ENCODE data around the gene FAM76B.

Gene FAM76B

DNA sequence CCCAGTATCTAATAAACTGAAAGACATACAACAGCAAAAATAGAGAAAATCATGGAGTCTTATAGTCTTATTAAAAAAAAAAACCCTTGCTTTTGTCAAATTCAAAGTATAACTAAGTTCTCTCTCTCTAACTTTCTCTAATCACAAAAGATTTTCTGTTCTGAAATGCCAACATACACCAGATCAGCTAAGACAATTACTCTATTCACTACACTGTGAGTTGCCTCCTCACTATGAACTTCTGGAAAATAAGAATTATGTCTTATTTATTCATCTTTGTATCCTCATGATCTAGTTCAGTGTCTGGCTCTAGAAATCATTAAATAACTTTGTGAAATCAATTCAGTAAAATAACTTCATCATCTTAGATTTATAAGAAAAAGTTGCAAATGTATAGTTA, 12.7 kb downstream of the FAM76B start:
- H3K27ac Mint-ChIP-seq = peak overlapping the region; percentile 10
- H3K4me1 Mint-ChIP-seq (ENCODE audit: low read depth) = peaks cover 10% of the 10 kb centered on the region
- no peaks in the 10 kb centered on the region for H3K9me3 Mint-ChIP-seq (ENCODE audit: low read depth)
- H3K4me3 Mint-ChIP-seq = no peak overlapping the region
- peaks cover 7% of the 10 kb centered on the region for H3K36me3 Mint-ChIP-seq
- H3K27me3 Mint-ChIP-seq = no peaks in the 10 kb centered on the region

GRCh38 chr11:95768521-95768920, 21.1 kb downstream of the FAM76B start:
- H3K4me3 Mint-ChIP-seq = no peak overlapping the region
- no peaks in the 10 kb centered on the region for H3K36me3 Mint-ChIP-seq
- peaks cover 2% of the 10 kb centered on the region for H3K4me1 Mint-ChIP-seq (ENCODE audit: low read depth)
- no peaks in the 10 kb centered on the region for H3K9me3 Mint-ChIP-seq (ENCODE audit: low read depth)
- H3K27me3 Mint-ChIP-seq = no peaks in the 10 kb centered on the region
- H3K27ac Mint-ChIP-seq = peak overlapping the region; percentile 36

- no peaks in the 10 kb centered on the region for H3K9me3 Mint-ChIP-seq (ENCODE audit: low read depth)
- no peak overlapping the region for H3K4me3 Mint-ChIP-seq
- no peaks in the 10 kb centered on the region for H3K27me3 Mint-ChIP-seq
- H3K4me1 Mint-ChIP-seq (ENCODE audit: low read depth) = no peaks in the 10 kb centered on the region
- H3K27ac Mint-ChIP-seq = no peak overlapping the region
- no peaks in the 10 kb centered on the region for H3K36me3 Mint-ChIP-seq
Observed at GRCh38 chr11:95767498-95767897, 22.1 kb downstream of the FAM76B start.

DNA sequence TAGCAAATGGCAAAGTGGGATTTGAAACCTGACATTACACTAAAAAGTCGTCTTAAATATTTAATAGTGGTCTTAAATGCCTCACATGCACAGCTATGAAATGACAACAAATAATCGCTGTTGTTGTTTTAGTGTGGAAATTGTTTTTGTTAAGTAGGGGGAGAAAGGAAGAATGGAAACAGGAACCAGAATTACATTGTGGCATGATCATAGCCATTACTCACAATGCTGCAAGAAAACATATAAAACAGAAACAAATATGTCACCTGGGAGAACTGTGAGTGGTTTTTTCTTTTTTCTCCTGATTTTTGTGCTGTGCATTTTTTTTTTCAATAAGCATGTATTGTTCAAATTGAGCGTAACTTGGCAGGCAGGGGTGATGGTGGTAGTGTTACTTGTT, 22.9 kb downstream of the FAM76B start:
- Mint-ChIP-seq H3K9me3 (ENCODE audit: low read depth) (no peaks in the 10 kb centered on the region), H3K4me1 (ENCODE audit: low read depth) (no peaks in the 10 kb centered on the region), H3K27ac (no peak overlapping the region), H3K36me3 (no peaks in the 10 kb centered on the region), H3K27me3 (no peaks in the 10 kb centered on the region), H3K4me3 (no peak overlapping the region)

DNA sequence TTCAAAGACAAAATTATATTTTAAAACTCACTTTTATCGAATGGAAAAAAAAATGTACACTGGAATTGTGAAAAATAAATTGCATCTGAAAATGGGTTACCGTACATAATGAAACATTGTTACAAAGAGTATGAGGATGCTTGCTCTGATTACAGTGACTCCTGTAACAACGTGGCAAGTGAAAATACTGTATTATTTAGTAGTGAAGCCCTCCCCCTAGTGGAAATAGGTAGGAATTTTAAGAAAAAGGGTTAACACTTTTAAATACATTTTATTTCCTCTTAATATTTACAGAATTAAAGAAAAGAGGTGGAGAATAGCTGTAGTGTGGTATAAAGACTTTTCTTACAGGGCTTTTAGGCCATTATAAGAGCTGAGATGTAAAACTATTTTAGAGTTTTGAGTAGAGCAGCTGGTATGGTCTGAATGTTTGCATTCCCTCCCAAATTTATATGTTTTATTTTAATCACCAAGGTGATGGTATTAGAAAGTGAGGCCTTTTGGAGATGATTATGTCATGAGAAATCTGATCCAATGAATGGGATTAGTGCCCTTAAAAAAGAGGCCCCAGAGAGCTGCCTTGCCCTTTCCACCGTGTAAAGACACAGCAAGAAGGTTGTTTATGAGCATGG, 25.2 kb downstream of the FAM76B start:
- no peak overlapping the region for H3K27ac Mint-ChIP-seq
- peaks cover 2% of the 10 kb centered on the region for H3K27me3 Mint-ChIP-seq
- H3K4me3 Mint-ChIP-seq = no peak overlapping the region
- no peaks in the 10 kb centered on the region for H3K9me3 Mint-ChIP-seq (ENCODE audit: low read depth)
- H3K36me3 Mint-ChIP-seq = no peaks in the 10 kb centered on the region
- H3K4me1 Mint-ChIP-seq (ENCODE audit: low read depth) = no peaks in the 10 kb centered on the region

GRCh38 chr11:95762534-95762933, 27.0 kb downstream of the FAM76B start:
- H3K36me3 Mint-ChIP-seq = no peaks in the 10 kb centered on the region
- H3K9me3 Mint-ChIP-seq (ENCODE audit: low read depth) = no peaks in the 10 kb centered on the region
- H3K4me1 Mint-ChIP-seq (ENCODE audit: low read depth) = no peaks in the 10 kb centered on the region
- peaks cover 2% of the 10 kb centered on the region for H3K27me3 Mint-ChIP-seq
- no peak overlapping the region for H3K4me3 Mint-ChIP-seq
- no peak overlapping the region for H3K27ac Mint-ChIP-seq

DNA sequence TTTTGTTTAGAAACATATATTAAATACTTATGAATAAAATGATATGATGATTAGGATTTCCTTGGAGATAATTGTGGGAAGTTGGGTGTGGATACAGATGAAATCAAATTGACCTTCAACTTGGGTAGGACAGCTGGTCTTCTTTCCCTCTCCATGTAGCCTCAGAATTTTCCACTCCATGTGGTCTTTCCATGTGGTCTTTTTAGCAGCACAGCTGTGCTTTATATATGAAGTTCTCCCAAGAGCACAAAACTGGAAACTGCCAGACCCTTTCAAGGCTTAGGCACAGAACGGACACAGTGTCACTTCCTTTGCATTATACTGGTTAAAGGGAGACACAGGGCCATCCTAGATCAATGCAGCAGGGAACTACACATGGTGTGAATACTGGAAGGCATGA, 28.6 kb downstream of the FAM76B start:
- no peak overlapping the region for H3K27ac Mint-ChIP-seq
- H3K4me3 Mint-ChIP-seq = no peak overlapping the region
- no peaks in the 10 kb centered on the region for H3K4me1 Mint-ChIP-seq (ENCODE audit: low read depth)
- no peaks in the 10 kb centered on the region for H3K36me3 Mint-ChIP-seq
- peaks cover 2% of the 10 kb centered on the region for H3K27me3 Mint-ChIP-seq
- H3K9me3 Mint-ChIP-seq (ENCODE audit: low read depth) = no peaks in the 10 kb centered on the region

DNA sequence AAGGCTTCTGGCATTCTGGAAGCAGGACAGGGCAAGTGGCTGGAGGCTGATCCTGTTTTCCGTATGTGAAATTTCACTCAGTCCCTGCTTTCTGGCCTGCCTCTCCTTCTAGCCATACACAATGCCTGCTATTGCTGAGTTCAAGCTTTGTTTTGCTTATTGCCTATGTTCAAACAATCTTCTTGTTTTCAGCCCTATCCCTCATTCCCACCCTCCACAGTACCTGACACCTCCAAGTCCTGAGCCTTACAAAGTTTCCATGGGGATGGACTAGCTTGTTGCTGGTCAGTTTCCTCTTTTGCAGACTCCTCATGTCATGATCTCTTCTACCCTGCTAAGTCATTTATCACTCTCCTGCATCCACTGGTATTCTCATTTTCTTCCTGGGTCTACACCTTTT, 38.1 kb downstream of the FAM76B start:
- Mint-ChIP-seq H3K27ac (no peak overlapping the region), H3K27me3 (peaks cover 6% of the 10 kb centered on the region), H3K4me3 (no peak overlapping the region), H3K4me1 (ENCODE audit: low read depth) (no peaks in the 10 kb centered on the region), H3K9me3 (ENCODE audit: low read depth) (no peaks in the 10 kb centered on the region), H3K36me3 (no peaks in the 10 kb centered on the region)

GRCh38 chr11:95750101-95750500, 39.5 kb downstream of the FAM76B start:
- Mint-ChIP-seq H3K36me3 (no peaks in the 10 kb centered on the region), H3K4me1 (ENCODE audit: low read depth) (no peaks in the 10 kb centered on the region), H3K27ac (no peak overlapping the region), H3K9me3 (ENCODE audit: low read depth) (no peaks in the 10 kb centered on the region), H3K27me3 (peaks cover 6% of the 10 kb centered on the region), H3K4me3 (no peak overlapping the region)

GRCh38 chr11:95739108-95739938, 50.3 kb downstream of the FAM76B start:
- no peaks in the 10 kb centered on the region for H3K9me3 Mint-ChIP-seq (ENCODE audit: low read depth)
- H3K4me1 Mint-ChIP-seq (ENCODE audit: low read depth) = peaks cover 2% of the 10 kb centered on the region
- no peaks in the 10 kb centered on the region for H3K27me3 Mint-ChIP-seq
- no peak overlapping the region for H3K27ac Mint-ChIP-seq
- no peaks in the 10 kb centered on the region for H3K36me3 Mint-ChIP-seq
- no peak overlapping the region for H3K4me3 Mint-ChIP-seq

GRCh38 chr11:95736809-95737208, 52.8 kb downstream of the FAM76B start:
- Mint-ChIP-seq H3K27me3 (peaks cover 2% of the 10 kb centered on the region), H3K4me1 (ENCODE audit: low read depth) (peaks cover 8% of the 10 kb centered on the region), H3K36me3 (no peaks in the 10 kb centered on the region), H3K27ac (no peak overlapping the region), H3K4me3 (no peak overlapping the region), H3K9me3 (ENCODE audit: low read depth) (no peaks in the 10 kb centered on the region)

GRCh38 chr11:95736355-95736754, 53.2 kb downstream of the FAM76B start:
- peaks cover 8% of the 10 kb centered on the region for H3K4me1 Mint-ChIP-seq (ENCODE audit: low read depth)
- H3K36me3 Mint-ChIP-seq = no peaks in the 10 kb centered on the region
- no peak overlapping the region for H3K27ac Mint-ChIP-seq
- peaks cover 2% of the 10 kb centered on the region for H3K27me3 Mint-ChIP-seq
- H3K9me3 Mint-ChIP-seq (ENCODE audit: low read depth) = no peaks in the 10 kb centered on the region
- no peak overlapping the region for H3K4me3 Mint-ChIP-seq

GRCh38 chr11:95734009-95734572, 55.5 kb downstream of the FAM76B start:
- Mint-ChIP-seq H3K27me3 (peaks cover 2% of the 10 kb centered on the region), H3K36me3 (no peaks in the 10 kb centered on the region), H3K4me1 (ENCODE audit: low read depth) (peaks cover 8% of the 10 kb centered on the region), H3K4me3 (no peak overlapping the region), H3K9me3 (ENCODE audit: low read depth) (no peaks in the 10 kb centered on the region), H3K27ac (no peak overlapping the region)

GRCh38 chr11:95732930-95733602, 56.5 kb downstream of the FAM76B start:
- Mint-ChIP-seq H3K4me3 (no peak overlapping the region), H3K27me3 (peaks cover 2% of the 10 kb centered on the region), H3K9me3 (ENCODE audit: low read depth) (no peaks in the 10 kb centered on the region), H3K27ac (no peak overlapping the region), H3K36me3 (no peaks in the 10 kb centered on the region), H3K4me1 (ENCODE audit: low read depth) (peaks cover 8% of the 10 kb centered on the region)

DNA sequence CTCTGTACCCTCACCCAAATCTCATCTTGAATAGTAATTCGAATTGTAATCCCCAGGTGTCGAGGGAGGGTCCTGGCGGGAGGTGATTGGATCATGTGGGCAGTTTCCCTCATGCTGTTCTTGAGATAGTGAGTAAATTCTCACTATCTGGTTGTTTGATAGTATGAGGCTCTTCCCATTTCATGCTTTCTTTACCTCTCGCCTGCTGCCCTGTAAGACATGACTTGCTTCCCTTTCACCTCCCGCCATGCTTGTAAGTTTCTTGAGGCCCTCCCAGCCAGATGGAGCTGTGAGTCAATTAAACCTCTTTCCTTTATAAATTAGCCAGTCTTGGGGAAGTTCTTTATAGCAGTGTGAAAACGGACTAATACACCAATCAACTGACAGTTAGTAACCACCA, 60.1 kb downstream of the FAM76B start:
- no peak overlapping the region for H3K27ac Mint-ChIP-seq
- no peaks in the 10 kb centered on the region for H3K36me3 Mint-ChIP-seq
- H3K9me3 Mint-ChIP-seq (ENCODE audit: low read depth) = no peaks in the 10 kb centered on the region
- peaks cover 7% of the 10 kb centered on the region for H3K4me1 Mint-ChIP-seq (ENCODE audit: low read depth)
- peaks cover 2% of the 10 kb centered on the region for H3K27me3 Mint-ChIP-seq
- H3K4me3 Mint-ChIP-seq = no peak overlapping the region
